GM19193 (cell line): ENCODE measurements around the gene HMOX2.

Source experiments
- POLR2A ChIP-seq: IDR thresholded peaks from 4 replicates; pipeline ENCODE4 v1.6.1; 2011; ENCODE audit not compliant: insufficient read depth, insufficient read length; ENCODE audit errors: extremely low read depth

HMOX2 gene

GRCh38 chr16:4486126-4486893 is 10.1 kb downstream of the HMOX2 start:
- no peak for TF ChIP-seq POLR2A

- TF ChIP-seq POLR2A = no peak
Measured at GRCh38 chr16:4487955-4488498, 11.8 kb downstream of the HMOX2 start.

GRCh38 chr16:4488499-4488967 is 12.3 kb downstream of the HMOX2 start:
- TF ChIP-seq POLR2A = no peak

- TF ChIP-seq POLR2A = no peak
Measured at GRCh38 chr16:4489030-4489429, 12.8 kb downstream of the HMOX2 start.

- no peak for TF ChIP-seq POLR2A
Measured at GRCh38 chr16:4491898-4492297, 15.7 kb downstream of the HMOX2 start.

- no peak for TF ChIP-seq POLR2A
Measured at GRCh38 chr16:4494746-4495490, 18.7 kb downstream of the HMOX2 start.

- TF ChIP-seq POLR2A = no peak
Measured at GRCh38 chr16:4495766-4496165, 19.6 kb downstream of the HMOX2 start.

- TF ChIP-seq POLR2A = no peak
Measured at GRCh38 chr16:4496305-4496704, 20.1 kb downstream of the HMOX2 start.

GRCh38 chr16:4498546-4499195 is 22.5 kb downstream of the HMOX2 start:
- no peak for TF ChIP-seq POLR2A

- TF ChIP-seq POLR2A = no peak
Measured at GRCh38 chr16:4499196-4499555, 23.0 kb downstream of the HMOX2 start.

- no peak for TF ChIP-seq POLR2A
Measured at GRCh38 chr16:4500272-4500671, 24.1 kb downstream of the HMOX2 start.

GRCh38 chr16:4501071-4501478 is 24.9 kb downstream of the HMOX2 start:
- no peak for TF ChIP-seq POLR2A

- TF ChIP-seq POLR2A = peak; percentile 20
Measured at GRCh38 chr16:4505356-4506147, 29.4 kb downstream of the HMOX2 start.

- TF ChIP-seq POLR2A = no peak
Measured at GRCh38 chr16:4506450-4506849, 30.3 kb downstream of the HMOX2 start.
